GM21529 (cell line): ENCODE data around the gene TNFRSF21.
"Not testable (repeated sequence)": the region's sequence is repeated elsewhere in the genome, so short reads cannot be mapped to it uniquely, and the experiment has no call there.

Source experiments
- ATAC-seq: cut with Tn5 transposase; IDR thresholded peaks from one replicate; pipeline ENCODE4 v1.9.1; 2021; ENCODE audit not compliant: unreplicated experiment

TNFRSF21 gene

DNA sequence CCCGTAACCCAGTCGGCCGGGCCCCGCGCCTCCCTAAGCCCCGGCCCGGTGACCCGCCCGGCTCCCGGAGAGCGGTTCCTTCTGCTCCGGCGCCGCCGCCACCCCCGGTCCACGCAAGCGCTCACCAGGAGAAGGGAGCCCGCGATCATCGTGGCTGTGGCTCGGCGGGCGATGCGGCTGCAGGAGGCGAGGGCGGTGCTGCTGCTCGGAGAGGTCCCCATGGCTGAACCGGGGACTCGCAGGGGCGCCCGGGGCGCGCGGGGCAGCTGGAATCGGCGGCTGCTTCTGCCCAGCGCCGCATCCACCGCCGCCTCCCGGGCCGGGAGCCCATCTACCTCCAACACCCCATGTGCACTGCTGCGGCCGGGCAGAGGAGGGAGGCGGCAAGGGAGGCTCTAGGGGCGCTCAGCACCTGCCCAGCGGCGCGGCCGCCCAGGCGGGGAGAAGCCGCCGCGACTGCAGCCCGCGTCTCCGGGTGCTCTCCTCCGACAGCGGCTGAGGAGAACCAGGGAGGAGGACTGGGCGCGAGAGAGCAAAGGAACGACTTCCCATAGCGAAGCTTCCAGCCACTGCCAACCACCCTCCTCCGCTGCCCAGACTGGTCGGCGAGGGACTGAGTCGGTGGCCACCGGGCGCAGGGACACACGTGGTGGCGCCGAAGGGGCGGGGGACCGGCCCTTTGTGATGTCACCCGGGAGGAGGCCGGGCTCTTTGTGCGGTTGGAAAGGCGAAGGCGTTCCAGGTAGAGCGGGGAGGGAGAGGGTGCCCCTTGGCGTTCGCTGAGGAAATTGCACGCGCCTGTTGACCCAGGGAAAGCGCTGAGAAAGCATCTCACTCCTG is at the start of gene TNFRSF21:
TSS of gene TNFRSF21 (minus strand) at position 615 of the 840 bp plus-strand sequence. CDS start at position 221, 394 bp downstream.
- ATAC-seq = peak; percentile 100

DNA sequence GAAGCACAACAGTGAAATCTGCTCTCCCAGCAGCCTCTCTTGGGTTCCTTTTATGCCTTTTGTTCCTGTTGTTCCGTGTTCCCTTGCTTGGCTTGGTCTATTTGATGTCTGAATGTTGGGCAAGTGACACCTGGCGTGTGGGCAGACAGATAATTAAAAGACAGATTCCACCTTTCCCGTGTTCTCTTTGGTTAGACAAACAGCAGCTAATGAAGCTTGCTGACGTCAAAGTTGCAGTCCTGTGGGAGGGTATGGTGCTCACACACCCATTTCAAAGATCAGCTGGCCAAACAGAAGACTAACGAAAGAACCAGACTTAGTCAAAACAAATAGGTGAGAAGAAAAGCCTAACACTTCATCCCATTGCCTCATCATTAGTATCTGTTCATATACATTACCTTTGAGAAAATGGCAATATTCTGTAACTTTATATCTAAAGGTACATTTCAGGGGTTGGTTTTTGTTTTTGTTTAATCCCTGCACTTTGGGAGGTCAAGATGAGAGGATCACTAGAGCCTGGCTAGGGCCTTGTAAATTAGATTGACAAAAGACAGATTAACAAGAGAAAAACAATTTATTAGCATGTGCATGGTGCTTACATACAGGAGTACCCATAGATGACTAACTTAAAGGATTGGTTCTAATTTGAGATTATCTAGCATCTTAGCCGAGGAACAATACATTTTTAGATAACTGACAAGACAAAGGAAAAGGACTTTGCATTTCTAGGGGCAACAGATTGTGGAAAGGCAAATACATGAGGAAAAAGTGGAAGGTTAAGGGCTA is 48.9 kb upstream of the TNFRSF21 start:
- ATAC-seq = no peak

- peak; percentile 69 for ATAC-seq
These were observed 48.1 kb upstream of the TNFRSF21 start for GRCh38 chr6:47357827-47358226.

- ATAC-seq = no peak
These were observed 45.8 kb upstream of the TNFRSF21 start for GRCh38 chr6:47355496-47355895.

DNA sequence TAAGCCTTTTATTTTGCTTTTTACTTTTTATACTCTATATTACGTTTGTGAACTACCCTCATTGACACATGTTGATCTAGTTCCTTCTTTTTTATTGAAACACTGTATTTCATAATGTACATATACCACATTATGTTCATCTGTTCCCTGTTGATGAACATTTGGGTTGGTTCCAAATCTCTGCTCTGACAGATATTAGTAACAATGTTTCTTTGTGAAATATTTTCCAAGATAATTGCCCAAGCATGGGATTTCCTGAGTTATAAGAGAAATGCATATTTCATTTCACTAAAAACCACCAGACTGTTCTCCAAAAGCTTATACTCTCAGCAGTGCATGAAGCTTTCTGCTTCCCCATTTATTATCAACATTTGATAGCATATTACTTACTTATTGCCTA is 44.2 kb upstream of the TNFRSF21 start:
- no peak for ATAC-seq

- no peak for ATAC-seq
These were observed 43.3 kb upstream of the TNFRSF21 start for GRCh38 chr6:47352966-47353365.

DNA sequence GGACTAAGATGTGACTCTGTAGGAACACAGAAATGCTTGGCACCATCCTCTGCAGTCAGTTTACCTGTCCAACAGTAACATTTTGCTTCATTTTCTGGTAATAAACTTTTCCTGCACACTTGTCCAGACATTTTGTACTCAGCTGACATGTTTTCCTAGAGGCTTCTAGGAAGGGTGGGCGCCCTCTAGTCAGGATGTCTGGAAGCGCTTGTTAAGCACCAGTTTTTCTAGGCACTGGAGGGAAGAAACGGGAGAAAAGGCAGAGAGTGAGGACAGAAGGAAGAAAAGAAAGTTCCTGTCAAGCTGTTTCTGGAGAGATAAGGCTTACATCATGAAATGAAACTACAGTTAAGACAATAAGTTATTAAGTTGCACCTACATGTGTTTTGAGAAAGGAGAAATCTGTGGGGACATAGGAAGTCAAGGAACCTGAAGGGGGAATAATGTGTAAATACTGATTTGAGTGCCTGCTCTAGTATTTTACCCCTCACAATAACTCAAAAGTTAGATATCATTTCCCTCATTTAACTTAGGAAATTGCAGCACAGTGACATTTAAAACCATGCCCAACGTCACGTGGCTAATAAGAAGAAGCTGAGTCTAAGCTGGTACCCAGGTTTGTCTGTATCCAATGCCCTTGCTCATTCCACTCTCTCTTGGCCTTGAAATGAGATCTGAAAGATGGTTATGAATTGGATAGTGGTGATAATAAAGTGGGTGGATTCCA is 42.7 kb upstream of the TNFRSF21 start:
- no peak for ATAC-seq

DNA sequence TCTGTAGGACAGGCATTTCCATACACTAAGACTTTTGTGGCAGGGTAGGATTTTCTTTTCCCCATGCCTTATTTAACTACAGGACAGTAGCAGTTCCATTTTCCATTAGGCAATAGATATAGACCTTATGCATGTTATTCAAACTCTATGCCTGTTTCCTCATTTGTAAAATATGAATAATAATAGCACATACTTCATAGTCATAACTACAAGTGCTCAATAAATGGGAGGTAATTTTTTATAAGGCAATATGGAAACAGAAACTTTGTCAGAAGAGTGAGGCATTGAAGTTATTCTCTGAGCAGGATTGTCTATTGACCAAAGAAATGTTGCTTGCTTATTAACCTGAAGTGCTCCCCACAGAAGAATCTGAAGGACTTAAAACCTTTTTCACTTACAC is 41.9 kb upstream of the TNFRSF21 start:
- no peak for ATAC-seq

GRCh38 chr6:47349931-47350330 is 40.2 kb upstream of the TNFRSF21 start:
- ATAC-seq = no peak

DNA sequence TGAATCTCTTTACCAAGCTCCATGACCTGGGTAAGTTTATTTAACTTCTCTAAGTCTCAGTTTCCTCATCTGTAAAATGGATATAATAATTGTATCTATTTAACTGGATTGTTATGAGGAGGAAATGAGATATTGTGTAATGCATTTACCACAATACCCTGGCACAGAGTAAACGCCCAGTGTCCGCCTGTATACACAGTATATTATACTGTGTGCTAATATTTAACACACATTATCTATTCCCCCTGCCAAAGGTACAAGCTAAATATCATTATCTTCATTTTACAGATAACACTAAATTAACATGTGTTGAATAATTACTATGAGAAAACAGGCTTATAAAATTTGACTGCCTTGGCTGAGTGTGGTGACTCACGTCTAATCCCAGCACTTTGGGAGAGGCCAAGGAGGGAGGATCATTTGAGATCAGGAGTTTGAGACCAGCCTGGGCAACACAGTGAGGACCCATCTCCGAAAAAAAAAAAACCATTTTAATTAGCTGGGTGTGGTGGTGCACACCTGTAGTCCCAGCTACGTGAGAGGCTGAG is 38.7 kb upstream of the TNFRSF21 start:
- no peak for ATAC-seq

DNA sequence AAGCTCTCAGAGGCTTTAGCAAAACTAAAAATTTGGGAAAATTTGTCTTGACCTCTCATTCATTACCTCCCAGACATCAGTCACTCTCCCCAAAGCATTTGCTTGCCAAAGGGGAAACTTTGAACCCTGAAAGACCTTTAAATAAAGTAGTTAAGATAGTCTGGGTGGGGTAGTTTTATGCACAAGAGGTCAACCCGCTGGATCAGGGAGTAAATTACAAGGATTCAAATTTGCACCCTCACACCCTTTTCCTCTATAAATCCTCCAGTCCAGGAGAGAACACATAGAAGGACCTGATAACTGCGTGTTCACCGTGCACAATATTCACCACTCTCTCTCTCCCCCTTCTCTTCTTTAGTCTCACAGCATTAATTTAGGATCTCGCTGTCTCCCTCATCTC is 36.1 kb upstream of the TNFRSF21 start:
- no peak for ATAC-seq

DNA sequence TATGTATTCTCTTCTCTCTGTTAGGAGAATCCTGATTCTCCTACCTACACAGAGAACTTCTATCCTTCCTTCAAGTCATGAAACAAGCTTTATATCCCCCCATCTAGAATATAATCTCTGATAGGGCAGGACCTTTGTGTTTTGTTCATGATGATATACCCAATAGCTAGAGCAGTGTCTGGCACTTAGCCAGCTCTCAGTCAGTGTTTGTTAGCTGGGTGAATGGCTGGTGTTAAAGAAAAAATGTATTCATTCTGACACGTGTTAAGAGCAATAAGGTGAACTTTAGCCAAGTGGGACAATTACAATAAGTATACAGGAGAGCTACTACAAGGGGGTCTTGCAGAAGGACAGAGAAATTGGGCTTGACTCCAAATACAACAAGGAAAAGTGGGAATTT is 34.3 kb upstream of the TNFRSF21 start:
- no peak for ATAC-seq

- no peak for ATAC-seq
These were observed 33.9 kb upstream of the TNFRSF21 start for GRCh38 chr6:47343600-47343999.

DNA sequence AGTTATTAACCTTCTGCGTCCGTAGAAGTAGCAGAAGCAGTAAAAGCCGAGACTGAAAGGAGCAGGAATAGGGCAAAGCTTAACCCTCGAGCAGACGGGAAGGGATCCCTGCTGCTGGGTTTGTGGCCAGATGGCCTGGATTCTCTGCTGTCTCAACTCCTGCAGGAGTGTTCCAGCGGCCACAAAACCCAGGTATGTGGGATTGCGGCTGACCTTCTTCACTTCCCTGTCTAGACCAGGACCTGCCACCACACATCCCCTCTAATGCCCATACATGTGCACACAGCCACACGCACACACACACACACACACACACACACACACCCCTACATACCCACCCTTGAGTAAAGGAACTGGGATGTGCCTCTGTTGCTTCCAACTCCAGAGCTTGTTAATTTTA is 33.1 kb upstream of the TNFRSF21 start:
- no peak for ATAC-seq

DNA sequence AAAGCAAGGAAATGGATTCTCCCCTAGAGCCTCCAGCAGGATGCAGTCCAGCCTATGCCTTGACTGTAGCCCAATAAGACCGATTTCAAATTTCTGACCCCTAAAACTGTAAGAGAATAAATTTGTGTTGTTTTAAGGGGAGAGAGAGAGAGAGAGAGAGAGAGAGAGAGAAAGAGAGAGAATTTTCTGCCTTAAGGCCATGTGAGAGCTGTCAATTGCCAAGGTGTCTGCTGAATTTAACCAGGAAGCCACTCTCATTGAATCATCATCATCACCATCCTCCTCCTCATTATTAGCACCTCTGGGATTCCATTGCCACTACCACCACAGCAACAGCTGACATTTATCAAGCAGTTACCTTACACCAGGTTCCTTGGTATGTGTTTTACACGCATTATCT is 27.8 kb upstream of the TNFRSF21 start:
- ATAC-seq = no peak

GRCh38 chr6:47336334-47336733 is 26.6 kb upstream of the TNFRSF21 start:
- ATAC-seq = no peak

- ATAC-seq = peak; percentile 92
These were observed 25.8 kb upstream of the TNFRSF21 start for GRCh38 chr6:47335466-47335865.

GRCh38 chr6:47334334-47334733 is 24.6 kb upstream of the TNFRSF21 start:
- ATAC-seq = no peak

- not testable (repeated sequence) for ATAC-seq
These were observed 18.9 kb upstream of the TNFRSF21 start for GRCh38 chr6:47328606-47329005.

GRCh38 chr6:47328139-47328538 is 18.4 kb upstream of the TNFRSF21 start:
- not testable (repeated sequence) for ATAC-seq

- no peak for ATAC-seq
These were observed 14.2 kb upstream of the TNFRSF21 start for GRCh38 chr6:47323887-47324286.
